HG03095 (cell line): Measurements from ENCODE around the gene GRM5.
"Not testable (repeated sequence)": the region's sequence is repeated elsewhere in the genome, so short reads cannot be mapped to it uniquely, and the experiment has no call there.

Experiments used
- ATAC-seq: cut with Tn5 transposase; IDR thresholded peaks from one replicate; pipeline ENCODE4 v1.9.1; 2021; ENCODE audit warnings: moderate library complexity; ENCODE audit not compliant: unreplicated experiment

GRM5 gene

DNA sequence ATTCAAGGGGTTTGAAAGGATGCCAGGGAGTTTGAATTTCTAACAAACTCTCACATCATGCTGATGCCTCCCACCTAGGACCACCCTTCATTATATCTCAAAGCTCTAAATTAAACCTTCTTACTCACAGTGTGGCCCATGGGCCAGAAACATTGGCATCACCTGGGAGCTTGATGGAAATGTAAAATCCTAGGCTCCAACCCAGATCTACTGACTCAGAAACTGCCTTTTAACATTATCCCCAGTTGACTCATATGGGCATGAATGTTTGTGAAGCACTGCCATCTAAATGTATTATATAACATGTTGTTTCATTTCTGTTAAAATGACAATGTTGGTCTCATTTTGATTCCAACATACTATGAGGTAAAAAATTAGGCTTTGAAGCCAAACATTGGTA, 90.3 kb downstream of the GRM5 start:
- ATAC-seq, result not testable (repeated sequence)

GRCh38 chr11:88972210-88972609, 93.6 kb downstream of the GRM5 start:
- no peak for ATAC-seq

GRCh38 chr11:88961621-88962020, 104.2 kb downstream of the GRM5 start:
- not testable (repeated sequence) for ATAC-seq

DNA sequence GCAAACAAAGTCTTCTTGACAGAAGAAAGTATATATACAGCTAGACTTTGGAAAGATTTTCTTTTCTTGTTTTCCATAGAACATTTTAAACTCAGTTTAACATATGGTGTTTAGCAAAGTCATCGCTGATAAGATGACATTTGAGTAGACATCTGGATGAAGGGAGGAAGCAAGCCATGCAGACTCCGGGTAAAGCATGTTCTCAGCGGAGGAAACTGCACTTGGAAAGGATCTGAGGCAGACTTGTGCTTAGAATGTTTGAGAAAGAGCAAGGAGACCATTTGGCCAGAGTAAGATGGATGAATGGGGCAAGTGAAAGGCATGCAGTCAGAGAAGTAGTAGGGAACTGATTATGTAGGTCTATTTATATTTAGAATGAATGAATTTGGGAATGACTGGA, 105.9 kb downstream of the GRM5 start:
- not testable (repeated sequence) for ATAC-seq

DNA sequence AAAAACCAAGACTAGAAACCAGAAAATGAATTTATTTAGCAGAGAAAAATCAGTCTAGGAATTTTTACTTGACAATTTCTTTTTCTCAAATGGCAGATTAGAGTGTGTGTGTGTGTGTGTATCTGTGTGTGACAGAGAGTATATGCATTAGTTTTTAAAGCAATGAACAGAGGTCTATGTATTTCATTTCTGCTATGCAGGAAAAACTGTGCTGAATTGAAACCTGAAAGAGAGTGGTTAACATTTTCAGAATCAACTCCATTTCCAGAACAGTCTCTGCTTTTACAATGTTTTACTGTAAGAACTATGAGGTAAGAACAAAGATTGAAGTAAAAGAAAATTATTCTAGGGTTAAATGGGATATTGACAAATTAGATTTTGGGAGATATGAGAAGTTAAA, 114.8 kb downstream of the GRM5 start:
- ATAC-seq, result no peak

DNA sequence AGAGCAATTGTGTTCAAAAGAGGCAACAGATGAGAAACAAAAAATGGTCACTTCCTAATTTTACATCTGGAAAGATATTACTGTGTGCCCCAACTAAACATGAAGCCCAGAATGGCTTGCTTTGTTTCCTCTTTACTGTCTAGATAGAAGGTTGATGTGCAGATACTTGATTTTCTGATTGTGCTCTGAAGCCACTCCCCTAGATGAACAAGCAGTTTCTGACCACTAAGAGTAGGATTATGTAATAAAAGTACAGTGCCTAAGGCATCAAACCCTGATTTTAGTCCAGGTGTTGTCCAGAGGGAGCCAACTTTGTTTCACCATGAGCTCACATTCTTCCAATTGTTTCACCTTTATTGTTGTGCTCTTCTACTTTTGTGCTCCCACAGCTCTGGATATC, 116.9 kb downstream of the GRM5 start:
- ATAC-seq, result not testable (repeated sequence)

DNA sequence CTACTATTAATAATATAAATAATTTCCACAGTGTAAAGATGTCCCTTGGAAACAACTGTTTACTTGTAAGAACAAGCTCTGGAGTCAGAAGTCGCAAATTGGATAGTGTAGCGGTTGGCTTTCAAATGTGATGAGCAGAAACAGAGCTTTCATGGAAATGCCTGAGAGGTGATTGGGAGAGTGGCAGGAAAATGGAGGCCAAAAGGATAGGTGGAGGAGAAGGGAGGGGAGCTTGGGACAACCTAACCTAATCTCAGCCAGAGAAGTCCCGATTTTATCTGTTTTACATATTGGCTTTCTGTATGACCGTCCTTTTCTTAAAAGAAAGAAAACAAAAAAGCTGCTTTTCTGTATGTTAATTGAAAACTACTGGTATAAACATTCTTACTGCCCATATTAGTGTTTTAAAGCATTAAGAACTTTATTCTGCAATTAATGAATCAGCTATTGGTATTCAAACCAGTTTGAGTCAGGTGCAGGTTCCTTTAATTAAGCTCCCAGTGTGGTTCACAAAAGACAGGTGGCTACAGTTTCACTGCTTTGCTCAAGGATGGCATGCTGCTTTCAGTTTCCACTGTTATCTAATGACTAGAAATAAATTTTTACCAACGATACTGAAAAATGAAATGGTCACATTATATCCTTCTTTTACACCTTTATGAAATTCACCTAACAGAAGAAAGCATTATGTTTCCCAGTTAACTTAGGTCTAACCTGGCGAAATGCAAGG, 117.8 kb downstream of the GRM5 start:
- not testable (repeated sequence) for ATAC-seq

DNA sequence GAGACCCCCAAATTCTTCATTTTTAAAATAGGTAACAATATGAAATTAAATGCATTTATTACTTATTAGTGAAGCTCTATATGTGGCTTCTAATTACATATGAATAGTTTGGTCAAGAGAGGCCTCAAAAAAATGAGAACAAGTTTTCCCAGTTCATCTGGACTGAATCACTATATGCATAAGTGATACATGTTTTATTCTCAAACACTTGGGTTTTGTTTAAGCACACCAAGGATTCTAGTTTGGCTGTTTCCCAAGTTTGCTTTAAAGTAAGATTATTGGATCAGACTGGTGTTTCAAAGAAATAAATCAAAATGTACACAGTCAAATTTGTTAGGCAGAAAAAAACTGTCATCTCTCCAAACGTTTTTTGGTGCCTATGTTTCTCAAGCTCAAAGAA, 136.1 kb downstream of the GRM5 start:
- not testable (repeated sequence) for ATAC-seq

DNA sequence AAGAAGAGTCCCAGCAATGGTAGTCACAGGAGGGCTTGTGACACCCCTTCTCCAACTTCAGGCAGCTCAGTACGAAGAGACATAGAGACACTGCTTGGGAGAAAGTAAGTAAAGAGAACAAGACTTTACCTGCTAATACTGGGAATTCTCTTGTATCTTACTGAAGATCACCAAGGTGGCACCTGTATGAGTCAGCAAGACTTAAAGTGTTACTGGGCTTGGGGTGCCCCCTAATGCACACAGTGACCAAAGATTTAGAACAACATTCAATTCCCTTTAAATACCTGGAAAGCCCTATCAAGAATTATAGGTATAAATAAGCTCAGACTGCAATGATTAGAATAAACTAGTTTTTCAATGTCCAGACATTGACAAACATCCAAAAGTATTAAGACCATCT, 148.7 kb downstream of the GRM5 start:
- ATAC-seq, result not testable (repeated sequence)

GRCh38 chr11:88909500-88909899, 156.3 kb downstream of the GRM5 start:
- ATAC-seq, result no peak

DNA sequence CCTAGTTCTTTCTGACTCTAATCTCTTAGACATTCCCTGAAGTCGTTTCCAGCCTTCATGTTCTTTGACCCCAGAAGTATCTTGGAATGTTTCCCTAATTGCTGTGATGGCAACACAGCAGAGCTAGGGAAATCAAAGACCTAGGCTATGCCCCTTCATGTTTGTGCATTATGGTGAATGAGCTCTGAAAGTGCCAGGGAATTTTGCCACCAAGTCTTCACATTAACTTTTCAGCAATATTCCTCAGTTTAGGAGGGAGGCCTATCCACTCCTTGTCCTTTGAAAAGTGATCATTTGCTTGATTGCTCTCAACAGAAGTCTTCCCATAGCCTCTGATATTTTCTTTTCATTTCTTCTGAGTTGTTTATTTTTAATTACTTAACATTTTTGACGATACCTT, 164.3 kb downstream of the GRM5 start:
- ATAC-seq, result not testable (repeated sequence)

DNA sequence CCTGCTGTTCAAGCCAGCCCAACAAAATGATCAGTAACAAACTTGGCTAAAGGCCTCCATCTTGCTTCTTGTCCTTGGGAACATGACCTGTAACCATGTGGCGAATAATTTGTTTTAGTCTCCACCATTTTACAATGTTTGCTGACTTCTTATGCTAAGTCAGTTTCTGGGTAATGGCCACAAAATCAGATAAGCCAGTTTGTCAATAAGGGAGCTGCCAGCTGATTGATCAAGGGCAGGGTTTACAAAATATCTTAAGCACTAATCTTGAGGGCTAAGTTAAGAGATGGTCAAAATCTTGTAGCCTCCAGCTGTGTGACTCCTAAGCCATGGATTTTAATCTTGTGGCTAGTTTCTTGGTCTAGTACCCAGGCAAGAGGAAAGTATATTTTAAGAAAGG, 176.9 kb downstream of the GRM5 start:
- not testable (repeated sequence) for ATAC-seq

DNA sequence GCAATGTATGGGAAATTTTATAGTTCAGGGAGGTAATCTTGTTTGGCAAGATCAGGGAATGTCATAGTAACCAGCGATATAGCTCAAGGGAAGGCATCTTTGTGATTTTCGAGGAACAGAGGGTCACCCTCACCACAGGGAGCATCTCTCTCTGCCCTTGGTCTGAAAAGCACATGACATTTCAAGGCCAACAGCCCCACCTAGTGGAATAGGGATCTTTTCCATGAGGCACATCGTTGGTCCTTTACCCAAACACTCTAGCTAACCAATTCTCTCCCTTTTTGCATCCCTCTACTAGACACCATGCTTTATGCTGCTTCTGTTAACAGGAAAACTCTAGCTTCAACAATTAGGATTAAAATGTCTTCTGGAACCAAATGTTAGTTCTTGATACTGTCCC, 179.0 kb downstream of the GRM5 start:
- ATAC-seq, result peak; percentile 54

DNA sequence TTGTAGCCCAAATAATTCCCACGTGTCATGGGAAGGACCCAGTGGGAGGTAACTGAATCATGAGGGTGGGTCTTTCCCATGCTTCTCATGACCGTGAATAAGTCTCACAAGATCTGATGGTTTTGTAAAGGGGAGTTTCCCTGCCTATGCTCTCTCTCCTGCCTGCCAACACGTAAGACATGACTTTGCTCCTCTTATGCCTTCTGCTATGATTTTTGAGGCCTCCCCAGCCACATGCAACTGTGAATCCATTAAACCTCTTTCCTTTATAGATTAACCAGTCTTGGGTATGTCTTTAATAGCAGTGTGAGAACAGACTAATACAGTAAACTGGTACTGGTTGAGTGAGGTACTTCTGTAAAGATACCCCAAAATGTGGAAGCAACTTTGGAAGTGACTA, 183.0 kb downstream of the GRM5 start:
- ATAC-seq, result not testable (repeated sequence)

DNA sequence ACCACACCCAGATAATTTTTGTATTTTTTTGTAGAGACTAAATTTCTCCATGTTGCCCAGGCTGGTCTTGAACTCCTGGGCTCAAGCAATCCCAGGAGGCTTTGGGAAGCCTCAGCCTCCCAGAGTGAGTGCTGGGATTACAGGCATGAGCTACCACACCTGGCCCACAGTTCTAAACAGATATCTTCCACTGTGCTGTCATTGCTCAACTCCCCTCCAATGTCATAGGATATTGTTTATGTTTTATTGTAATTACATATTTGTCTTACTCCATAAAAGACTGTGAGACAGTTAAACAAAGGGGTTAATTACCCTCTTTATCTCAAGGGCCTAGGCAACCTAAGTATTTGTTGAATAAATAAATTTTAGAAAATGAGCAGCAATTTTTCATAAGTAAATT, 204.2 kb downstream of the GRM5 start:
- ATAC-seq, result no peak

GRCh38 chr11:88860431-88860830, 205.4 kb downstream of the GRM5 start:
- not testable (repeated sequence) for ATAC-seq

- ATAC-seq, result not testable (repeated sequence)
Measured at GRCh38 chr11:88853963-88854362, 211.8 kb downstream of the GRM5 start.

DNA sequence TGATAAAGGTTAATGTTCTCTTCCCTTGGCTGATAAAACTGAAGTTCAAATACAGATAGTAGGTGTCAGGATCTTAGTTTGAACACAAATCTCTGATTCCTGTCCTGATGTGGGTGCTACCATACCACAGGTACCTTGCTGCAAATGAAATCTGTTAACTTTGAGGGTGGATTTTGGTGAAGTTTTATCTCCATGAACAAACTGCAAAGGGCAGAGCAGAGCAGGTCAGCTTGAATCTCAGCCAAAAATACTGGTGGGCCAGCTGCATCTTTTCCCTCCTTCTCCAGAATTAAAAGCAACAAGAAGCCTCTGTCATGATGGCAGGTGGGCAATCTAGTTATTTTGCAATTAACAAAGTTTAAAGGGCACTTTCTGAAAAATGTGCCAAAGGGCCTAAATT, 214.2 kb downstream of the GRM5 start:
- ATAC-seq, result not testable (repeated sequence)

GRCh38 chr11:88849773-88850172, 216.0 kb downstream of the GRM5 start:
- ATAC-seq, result not testable (repeated sequence)

DNA sequence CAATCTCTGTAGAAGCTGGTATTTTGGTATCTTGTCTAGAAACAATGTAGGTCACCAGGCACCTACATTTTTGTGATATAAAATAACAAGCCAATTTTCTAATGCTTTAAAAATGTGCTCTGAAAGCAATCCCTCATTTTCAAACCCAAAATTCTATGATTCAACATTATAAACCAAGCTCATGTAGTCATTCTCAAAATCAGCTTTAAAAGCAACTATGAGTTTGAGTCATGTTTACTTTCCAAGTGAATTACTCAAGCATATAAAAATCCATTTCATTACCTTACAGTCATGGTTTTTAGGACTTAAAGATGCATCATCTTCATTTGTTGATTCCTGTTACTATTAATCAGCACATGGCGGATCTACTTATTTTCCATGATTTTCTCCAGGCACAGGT, 216.4 kb downstream of the GRM5 start:
- ATAC-seq, result no peak

- not testable (repeated sequence) for ATAC-seq
Measured at GRCh38 chr11:88846266-88846665, 219.5 kb downstream of the GRM5 start.

GRCh38 chr11:88844941-88845340, 220.8 kb downstream of the GRM5 start:
- ATAC-seq, result not testable (repeated sequence)
